ENCODE data around the gene TNFRSF11A.
A peak's percentile ranks its signal among the peaks of the same experiment; 100 is the strongest.

Gene TNFRSF11A

GRCh38 chr18:62345909-62346308 is 20.8 kb downstream of the TNFRSF11A start:
- DNase-seq, result no peak

- DNase-seq, result peak; percentile 34
Observed at GRCh38 chr18:62346333-62347088, 21.4 kb downstream of the TNFRSF11A start.

GRCh38 chr18:62347089-62347506 is 22.0 kb downstream of the TNFRSF11A start:
- no peak for DNase-seq

GRCh38 chr18:62348474-62348873 is 23.4 kb downstream of the TNFRSF11A start:
- no peak for DNase-seq

- DNase-seq, result no peak
Observed at GRCh38 chr18:62353170-62353569, 28.1 kb downstream of the TNFRSF11A start.

- no peak for DNase-seq
Observed at GRCh38 chr18:62354151-62354550, 29.0 kb downstream of the TNFRSF11A start.

- no peak for DNase-seq
Observed at GRCh38 chr18:62357079-62357719, 32.1 kb downstream of the TNFRSF11A start.

- DNase-seq, result no peak
Observed at GRCh38 chr18:62360805-62361204, 35.7 kb downstream of the TNFRSF11A start.

GRCh38 chr18:62361288-62361687 is 36.2 kb downstream of the TNFRSF11A start:
- DNase-seq, result no peak

- no peak for DNase-seq
Observed at GRCh38 chr18:62364558-62364957, 39.4 kb downstream of the TNFRSF11A start.

- DNase-seq, result no peak
Observed at GRCh38 chr18:62365420-62365819, 40.3 kb downstream of the TNFRSF11A start.

- no peak for DNase-seq
Observed at GRCh38 chr18:62366992-62367391, 41.9 kb downstream of the TNFRSF11A start.

- no peak for DNase-seq
Observed at GRCh38 chr18:62368100-62368499, 43.0 kb downstream of the TNFRSF11A start.

GRCh38 chr18:62369129-62369644 is 44.1 kb downstream of the TNFRSF11A start:
- no peak for DNase-seq

GRCh38 chr18:62370366-62370765 is 45.3 kb downstream of the TNFRSF11A start:
- no peak for DNase-seq

- no peak for DNase-seq
Observed at GRCh38 chr18:62371436-62371835, 46.3 kb downstream of the TNFRSF11A start.

- DNase-seq, result peak; percentile 75
Observed at GRCh38 chr18:62372156-62372555, 47.0 kb downstream of the TNFRSF11A start.

GRCh38 chr18:62372882-62373281 is 47.8 kb downstream of the TNFRSF11A start:
- no peak for DNase-seq

GRCh38 chr18:62374410-62374965 is 49.4 kb downstream of the TNFRSF11A start:
- DNase-seq, result no peak

- no peak for DNase-seq
Observed at GRCh38 chr18:62377131-62377807, 52.2 kb downstream of the TNFRSF11A start.

GRCh38 chr18:62379051-62379450 is 53.9 kb downstream of the TNFRSF11A start:
- DNase-seq, result no peak

GRCh38 chr18:62381373-62381772 is 56.3 kb downstream of the TNFRSF11A start:
- DNase-seq, result no peak

GRCh38 chr18:62384068-62384467 is 59.0 kb downstream of the TNFRSF11A start:
- DNase-seq, result no peak

All from NCI-H1092 (cell line).